Esophagus squamous epithelium (tissue), 4 donors: ENCODE measurements around the gene CACUL1.

Experiments used
- CTCF ChIP-seq, 6 experiments: fragments of 450-650 bp in 4 of 6; fragments of 200-600 bp in 2 of 6; sonication (generic) in 2 of 6; IDR thresholded peaks; one replicate each; pipeline ENCODE4 v1.5.1; 2016 to 2019; ENCODE audit warnings: antibody characterized with exemption in 6 of 6, mild to moderate bottlenecking in 4 of 6, moderate library complexity in 4 of 6
- POLR2A ChIP-seq, 4 donors: fragments of 450-650 bp; IDR thresholded peaks; one replicate each; pipeline ENCODE4 v1.6.1; 2017; ENCODE audit warnings: antibody characterized with exemption in 4 of 4, mild to moderate bottlenecking in 4 of 4, moderate library complexity in 3 of 4

DNA sequence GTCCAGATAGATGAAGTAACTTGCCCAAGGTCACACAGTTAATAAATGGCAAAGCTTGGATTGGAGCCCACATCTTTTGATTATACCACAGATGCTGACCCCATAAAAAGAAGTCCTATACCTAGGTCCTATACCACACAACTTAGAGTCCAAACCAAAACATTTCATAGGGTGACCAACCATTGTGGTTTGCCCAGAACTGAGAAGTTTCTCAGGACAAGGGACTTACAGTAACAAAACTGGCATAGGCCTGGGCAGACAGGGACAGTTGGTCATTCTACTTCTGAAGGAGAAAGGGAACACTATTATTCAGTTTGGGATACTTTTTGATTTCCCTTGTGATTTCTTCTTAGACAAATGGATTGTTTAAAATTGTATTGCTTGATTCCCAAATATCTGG is 126.4 kb downstream of the CACUL1 start:
- no peak for TF ChIP-seq CTCF (IDR thresholded peaks at IDR 0.05)
- TF ChIP-seq POLR2A (IDR thresholded peaks at IDR 0.05) = no peak
